Measurements from ENCODE around the gene PDK1.

GRCh38 chr2:172574965-172575364 lies 19.1 kb downstream of the PDK1 start:
- TF ChIP-seq CTCF (IDR thresholded peaks at IDR 0.05; ENCODE audit: insufficient read depth, low read length, poor library complexity, severe bottlenecking) (no peak), EZH2phosphoT487 (conservative IDR thresholded peaks at IDR 0.05; ENCODE audit: low read length) (no peak)

Data from SU-DHL-6 (cell line).